Measurements from ENCODE around the gene C5orf46.

- TF ChIP-seq CTCF (IDR thresholded peaks at IDR 0.05; ENCODE audit: low read depth, low read length, poor library complexity, severe bottlenecking) (no peak), EZH2phosphoT487 (IDR thresholded peaks at IDR 0.05; ENCODE audit: borderline replicate concordance, low read length) (no peak)
These were observed 60.7 kb downstream of the C5orf46 start for GRCh38 chr5:147845618-147846017.

Measured in DOHH2 (cell line).